D721Med (cell line): Measurements from ENCODE around the gene MPZL1.

Source experiments
- DNase-seq: peaks from one replicate; pipeline ENCODE4 v3.0.0; 2011; ENCODE audit warnings: low spot score; ENCODE audit not compliant: insufficient read length
- FAIRE-seq: peaks from 2 replicates; lab custom pipeline; 2011; peaks lifted over from hg19 to GRCh38; lab: Jason Lieb, UNC
- CTCF ChIP-seq: IDR thresholded peaks from 2 replicates; pipeline ENCODE4 v1.5.1; 2012; ENCODE audit warnings: mild to moderate bottlenecking, control low read depth; ENCODE audit not compliant: insufficient read depth; ENCODE audit errors: missing control alignments

Gene MPZL1

DNA sequence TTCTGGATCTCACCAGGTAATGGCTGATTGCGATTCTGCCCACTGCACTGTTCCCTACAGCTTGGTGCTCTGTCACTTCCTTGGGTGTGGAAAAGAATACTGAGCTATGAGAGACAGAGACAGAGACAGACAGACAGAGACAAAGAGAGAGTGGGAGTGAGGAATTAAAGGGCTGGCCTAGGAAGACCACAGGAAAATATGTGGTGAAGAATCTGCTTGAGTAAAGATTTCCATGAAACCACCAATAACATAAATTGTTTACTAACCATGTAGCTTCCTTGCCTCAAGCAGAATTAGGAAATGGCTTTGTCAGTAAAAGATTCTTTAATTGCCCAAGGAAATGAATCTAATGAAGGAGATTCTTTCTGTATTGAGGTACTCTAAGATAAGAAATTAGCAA lies 54.4 kb downstream of the MPZL1 start:
- no peak for FAIRE-seq
- no peak for TF ChIP-seq CTCF
- no peak for DNase-seq

DNA sequence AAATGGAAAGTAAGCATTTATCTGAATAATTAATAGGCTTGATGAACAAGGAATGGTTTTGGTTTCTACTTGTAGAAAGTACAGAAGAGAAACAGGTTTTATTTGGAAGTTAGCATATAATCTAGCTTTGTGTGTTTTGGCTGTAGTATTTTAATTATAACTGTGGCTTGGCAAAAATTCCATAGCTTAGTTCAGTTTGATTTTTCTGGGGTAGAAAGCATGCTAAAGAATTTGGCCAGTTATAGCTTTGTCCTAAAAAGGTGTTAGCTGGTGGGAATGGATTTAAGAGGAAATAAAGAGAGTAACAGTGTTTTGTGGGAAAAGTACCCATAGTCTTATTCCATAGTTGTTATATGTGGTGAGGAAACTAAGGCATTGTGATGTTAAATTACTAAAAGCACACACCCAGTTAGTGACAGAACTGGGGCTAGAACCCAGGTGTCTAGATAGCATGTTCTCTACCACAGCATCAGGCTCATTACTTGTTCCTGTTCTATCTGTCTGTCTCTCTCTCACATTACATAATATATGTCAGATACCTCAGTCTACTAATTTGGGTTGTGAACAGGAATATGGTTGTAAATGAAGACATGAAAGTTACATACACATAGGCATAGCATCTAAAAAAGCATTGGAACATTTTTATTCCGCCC lies 55.0 kb downstream of the MPZL1 start:
- FAIRE-seq = no peak
- no peak for TF ChIP-seq CTCF
- DNase-seq = no peak

DNA sequence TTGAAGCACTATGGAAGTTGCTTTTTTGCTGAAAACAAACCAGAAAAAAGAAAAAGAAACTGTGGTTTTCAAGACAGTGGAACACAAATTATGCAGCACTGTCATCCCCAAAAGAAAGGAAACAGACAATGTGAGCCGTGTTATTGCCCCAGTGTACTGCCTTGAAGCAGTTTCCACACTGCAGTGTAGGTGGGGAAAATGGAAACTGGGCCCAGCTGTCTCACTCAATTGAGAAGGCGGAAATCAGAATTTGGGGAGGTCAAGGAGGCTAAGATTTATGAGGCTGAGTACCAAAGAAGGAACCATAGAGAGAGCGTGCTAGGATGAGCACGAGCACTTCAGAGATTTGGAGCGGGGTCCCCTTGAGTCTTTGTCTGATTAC lies 55.5 kb downstream of the MPZL1 start:
- TF ChIP-seq CTCF = no peak
- DNase-seq = no peak
- peak; percentile 38 for FAIRE-seq

GRCh38 chr1:167781558-167781957 lies 59.8 kb downstream of the MPZL1 start:
- no peak for TF ChIP-seq CTCF
- FAIRE-seq = no peak
- DNase-seq = no peak

DNA sequence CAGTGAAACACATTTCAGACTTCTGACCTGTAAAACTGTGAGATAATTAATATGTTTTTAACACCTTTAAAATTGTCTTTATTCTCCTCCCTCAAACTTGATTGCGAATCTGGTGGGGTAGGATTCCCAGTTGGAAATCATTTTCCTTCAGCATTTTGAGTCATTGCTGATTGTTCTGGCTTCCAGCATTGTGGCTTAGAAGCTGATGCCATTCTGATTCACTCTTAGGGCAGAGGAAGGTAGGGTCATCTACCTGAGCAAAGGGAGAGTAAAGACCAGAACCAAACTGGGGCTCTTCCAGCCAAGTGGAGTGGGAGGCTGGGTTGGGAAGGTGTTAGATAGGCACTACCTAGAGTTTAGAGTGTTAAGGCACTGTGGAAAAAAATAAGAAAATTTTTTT lies 61.2 kb downstream of the MPZL1 start:
- FAIRE-seq (no peak), DNase-seq (no peak)
- no peak for TF ChIP-seq CTCF

- peak; percentile 77 for FAIRE-seq
- TF ChIP-seq CTCF = no peak
- no peak for DNase-seq
These were observed 63.2 kb downstream of the MPZL1 start for GRCh38 chr1:167784876-167785550.

- DNase-seq (no peak), FAIRE-seq (no peak)
- TF ChIP-seq CTCF = no peak
These were observed 64.7 kb downstream of the MPZL1 start for GRCh38 chr1:167786502-167786901.
